Neural progenitor cell (in vitro differentiated cells): ENCODE data around the gene LIPN. TPM values are rescaled to one million over a fixed set of nuclear protein-coding genes. Genes with fewer than 3 reads are reported as not detected.

Source experiments
- DNase-seq: peaks from one replicate; pipeline ENCODE4 v3.0.0-alpha.2; 2016; ENCODE audit warnings: low spot score
- H2AFZ ChIP-seq: fragments of 200-600 bp; sonication (generic); replicated peaks from 2 replicates; pipeline ENCODE4 v1.6.1; 2016; ENCODE audit warnings: antibody characterized with exemption
- H3F3A ChIP-seq: fragments of 200-600 bp; sonication (generic); 2 replicates; pipeline ENCODE4 v1.6.1; 2016; ENCODE audit warnings: antibody characterized with exemption, low read depth
- H3K27ac ChIP-seq: fragments of 200-600 bp; sonication (generic); 2 replicates; pipeline ENCODE4 v1.5.1; 2016; ENCODE audit warnings: mild to moderate bottlenecking
- H3K27me3 ChIP-seq: fragments of 200-600 bp; sonication (generic); 2 replicates; pipeline ENCODE4 v1.6.1; 2016; ENCODE audit warnings: mild to moderate bottlenecking, moderate library complexity
- H3K36me3 ChIP-seq: fragments of 200-600 bp; sonication (generic); 2 replicates; pipeline ENCODE4 v1.5.1; 2016
- H3K4me1 ChIP-seq: fragments of 200-600 bp; sonication (generic); 2 replicates; pipeline ENCODE4 v1.6.1; 2016; ENCODE audit warnings: mixed run types
- H3K4me2 ChIP-seq: fragments of 200-600 bp; sonication (generic); 2 replicates; pipeline ENCODE4 v1.6.1; 2016
- H3K4me3 ChIP-seq: fragments of 200-600 bp; sonication (generic); 2 replicates; pipeline ENCODE4 v1.5.1; 2016
- H3K79me2 ChIP-seq: fragments of 200-600 bp; sonication (generic); 2 replicates; pipeline ENCODE4 v1.6.1; 2016; ENCODE audit warnings: low read depth
- H3K9ac ChIP-seq: fragments of 200-600 bp; sonication (generic); 2 replicates; pipeline ENCODE4 v1.6.1; 2016
- H3K9me3 ChIP-seq: fragments of 200-600 bp; sonication (generic); 2 replicates; pipeline ENCODE4 v1.5.1; 2016; ENCODE audit warnings: low read depth
- H4K20me1 ChIP-seq: fragments of 200-600 bp; sonication (generic); 2 replicates; pipeline ENCODE4 v1.6.1; 2016; ENCODE audit warnings: low read depth
- H3K27ac Mint-ChIP-seq: 3 replicates; pipeline ENCODE4 v1.8.0; 2021; ENCODE audit warnings: mixed read lengths
- H3K27me3 Mint-ChIP-seq: 2 replicates; pipeline ENCODE4 v1.8.0; 2022; ENCODE audit warnings: low read depth, mild to moderate bottlenecking, inconsistent platforms, moderate library complexity, mixed read lengths; ENCODE audit not compliant: insufficient read depth
- H3K36me3 Mint-ChIP-seq: 3 replicates; pipeline ENCODE4 v1.8.0; 2021; ENCODE audit warnings: mixed read lengths
- H3K4me1 Mint-ChIP-seq: 3 replicates; pipeline ENCODE4 v1.8.0; 2021; ENCODE audit warnings: mixed read lengths
- H3K4me3 Mint-ChIP-seq: 3 replicates; pipeline ENCODE4 v1.8.0; 2021; ENCODE audit warnings: mild to moderate bottlenecking, moderate library complexity, mixed read lengths
- H3K9me3 Mint-ChIP-seq: 3 replicates; pipeline ENCODE4 v1.8.0; 2020; ENCODE audit warnings: mixed read lengths
- EZH2 ChIP-seq: fragments of 200-600 bp; sonication (generic); IDR thresholded peaks from 2 replicates; pipeline ENCODE4 v1.6.1; 2017; ENCODE audit warnings: antibody characterized with exemption, mild to moderate bottlenecking, moderate library complexity
- EZH2phosphoT487 ChIP-seq: fragments of 200-600 bp; sonication (generic); IDR thresholded peaks from 2 replicates; pipeline ENCODE4 v1.6.1; 2017; ENCODE audit warnings: antibody characterized with exemption
- total RNA-seq: library from RNA; depleted of rRNA; stranded (reverse); fragments of >200 nt; gene quantifications from 2 replicates; pipeline ENCODE4 v1.2.3, GENCODE V29; 2015; ENCODE audit warnings: low replicate concordance
- TF ChIP-seq, protein P1 (sequence below): fragments of 200-600 bp; sonication (generic); IDR thresholded peaks from 2 replicates; pipeline ENCODE4 v1.5.1; 2017; ENCODE audit warnings: antibody characterized with exemption, mild to moderate bottlenecking

Gene LIPN
- total RNA-seq, 1 donor from 2014 or later = not detected

DNA sequence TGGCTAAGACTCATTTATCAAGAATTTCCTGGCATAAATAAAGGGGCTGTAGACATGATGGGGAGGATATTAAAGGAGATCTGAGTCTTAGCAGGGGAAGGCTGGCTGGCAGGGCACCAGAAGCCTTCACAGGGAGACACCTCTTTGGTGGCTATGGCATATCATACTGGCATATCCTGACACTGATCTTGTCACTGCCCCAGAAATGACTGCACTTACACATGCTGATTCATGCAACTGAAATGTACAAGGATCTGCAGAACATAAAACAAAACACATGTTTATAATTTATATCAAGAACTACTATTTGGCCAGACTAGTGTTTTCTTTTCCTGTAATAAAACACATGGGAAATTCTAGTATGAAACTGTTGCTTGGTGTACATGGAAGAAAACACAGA is 5.5 kb upstream of the LIPN start:
- H3K4me3 Mint-ChIP-seq = no peak overlapping the region
- no peaks in the 10 kb centered on the region for H3K36me3 Mint-ChIP-seq
- DNase-seq = no peak
- Histone ChIP-seq H2AFZ (no peak overlapping the region), H3K27me3 (no peaks in the 10 kb centered on the region), H3K9ac (no peak overlapping the region), H4K20me1 (no peaks in the 10 kb centered on the region), H3K4me1 (no peaks in the 10 kb centered on the region), H3K79me2 (no peaks in the 10 kb centered on the region), H3K4me2 (no peak overlapping the region), H3K36me3 (no peaks in the 10 kb centered on the region), H3K27ac (no peak overlapping the region), H3K4me3 (no peak overlapping the region), H3F3A (no peaks in the 10 kb centered on the region), H3K9me3 (peaks cover 3% of the 10 kb centered on the region)
- TF ChIP-seq EZH2 (no peak), EZH2phosphoT487 (no peak)
- TF ChIP-seq, protein P1, sequence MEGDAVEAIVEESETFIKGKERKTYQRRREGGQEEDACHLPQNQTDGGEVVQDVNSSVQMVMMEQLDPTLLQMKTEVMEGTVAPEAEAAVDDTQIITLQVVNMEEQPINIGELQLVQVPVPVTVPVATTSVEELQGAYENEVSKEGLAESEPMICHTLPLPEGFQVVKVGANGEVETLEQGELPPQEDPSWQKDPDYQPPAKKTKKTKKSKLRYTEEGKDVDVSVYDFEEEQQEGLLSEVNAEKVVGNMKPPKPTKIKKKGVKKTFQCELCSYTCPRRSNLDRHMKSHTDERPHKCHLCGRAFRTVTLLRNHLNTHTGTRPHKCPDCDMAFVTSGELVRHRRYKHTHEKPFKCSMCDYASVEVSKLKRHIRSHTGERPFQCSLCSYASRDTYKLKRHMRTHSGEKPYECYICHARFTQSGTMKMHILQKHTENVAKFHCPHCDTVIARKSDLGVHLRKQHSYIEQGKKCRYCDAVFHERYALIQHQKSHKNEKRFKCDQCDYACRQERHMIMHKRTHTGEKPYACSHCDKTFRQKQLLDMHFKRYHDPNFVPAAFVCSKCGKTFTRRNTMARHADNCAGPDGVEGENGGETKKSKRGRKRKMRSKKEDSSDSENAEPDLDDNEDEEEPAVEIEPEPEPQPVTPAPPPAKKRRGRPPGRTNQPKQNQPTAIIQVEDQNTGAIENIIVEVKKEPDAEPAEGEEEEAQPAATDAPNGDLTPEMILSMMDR = no peak
- H3K4me1 Mint-ChIP-seq = no peaks in the 10 kb centered on the region
- no peak overlapping the region for H3K27ac Mint-ChIP-seq
- H3K9me3 Mint-ChIP-seq = no peaks in the 10 kb centered on the region
- H3K27me3 Mint-ChIP-seq = no peaks in the 10 kb centered on the region

GRCh38 chr10:88755753-88756152 is 4.1 kb upstream of the LIPN start:
- H3K79me2 ChIP-seq = no peaks in the 10 kb centered on the region
- Mint-ChIP-seq H3K27me3 (no peaks in the 10 kb centered on the region), H3K4me3 (no peak overlapping the region), H3K36me3 (no peaks in the 10 kb centered on the region), H3K27ac (no peak overlapping the region), H3K9me3 (no peaks in the 10 kb centered on the region), H3K4me1 (no peaks in the 10 kb centered on the region)
- no peak overlapping the region for H3K4me3 ChIP-seq
- H3K4me1 ChIP-seq = no peaks in the 10 kb centered on the region
- no peak overlapping the region for H3K4me2 ChIP-seq
- H3F3A ChIP-seq = no peaks in the 10 kb centered on the region
- H3K36me3 ChIP-seq = no peaks in the 10 kb centered on the region
- no peaks in the 10 kb centered on the region for H3K9me3 ChIP-seq
- no peaks in the 10 kb centered on the region for H3K27me3 ChIP-seq
- H3K9ac ChIP-seq = no peak overlapping the region
- no peak overlapping the region for H2AFZ ChIP-seq
- DNase-seq = no peak
- no peak for TF ChIP-seq EZH2
- TF ChIP-seq, protein P1 = no peak
- no peak for TF ChIP-seq EZH2phosphoT487
- no peaks in the 10 kb centered on the region for H4K20me1 ChIP-seq
- H3K27ac ChIP-seq = no peak overlapping the region

- Mint-ChIP-seq H3K27me3 (no peaks in the 10 kb centered on the region), H3K9me3 (no peaks in the 10 kb centered on the region), H3K4me1 (no peaks in the 10 kb centered on the region), H3K27ac (no peak overlapping the region), H3K36me3 (no peaks in the 10 kb centered on the region), H3K4me3 (no peak overlapping the region)
- Histone ChIP-seq H3K9ac (no peak overlapping the region), H3K27ac (no peak overlapping the region), H4K20me1 (no peaks in the 10 kb centered on the region), H3F3A (no peaks in the 10 kb centered on the region), H3K4me3 (no peak overlapping the region), H3K79me2 (no peaks in the 10 kb centered on the region), H3K4me1 (no peaks in the 10 kb centered on the region), H2AFZ (no peak overlapping the region), H3K9me3 (no peaks in the 10 kb centered on the region), H3K36me3 (no peaks in the 10 kb centered on the region), H3K4me2 (no peak overlapping the region), H3K27me3 (no peaks in the 10 kb centered on the region)
- DNase-seq = no peak
- TF ChIP-seq, protein P1 = no peak
- TF ChIP-seq EZH2phosphoT487 (no peak), EZH2 (no peak)
Observed at GRCh38 chr10:88756660-88757059, 3.2 kb upstream of the LIPN start.

DNA sequence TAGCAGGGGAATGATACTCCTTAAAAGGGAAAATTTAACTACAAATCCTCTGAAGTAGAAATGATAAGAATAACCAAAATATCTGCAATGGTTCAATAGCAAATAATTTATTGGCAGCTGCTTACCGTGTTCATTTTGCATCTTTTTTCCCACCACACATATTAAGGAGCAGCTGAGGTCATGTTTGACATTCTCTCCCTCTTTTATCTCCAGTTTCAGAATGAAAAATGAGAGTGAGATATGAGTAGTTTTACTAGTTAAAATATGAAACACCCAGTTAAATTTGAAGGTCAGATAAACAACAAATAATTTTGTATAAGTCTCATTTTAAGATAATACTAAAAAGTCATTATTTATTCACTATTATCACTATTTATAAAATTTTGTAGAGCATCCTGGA is 3.1 kb downstream of the LIPN start:
- no peak overlapping the region for H3K9ac ChIP-seq
- no peaks in the 10 kb centered on the region for H3K36me3 Mint-ChIP-seq
- no peak for DNase-seq

More for the DNA sequence above, 3.1 kb downstream of the LIPN start:
- Histone ChIP-seq H3K4me1 (no peaks in the 10 kb centered on the region), H4K20me1 (no peaks in the 10 kb centered on the region), H2AFZ (no peak overlapping the region), H3K9me3 (no peaks in the 10 kb centered on the region), H3K4me2 (no peak overlapping the region), H3K27me3 (no peaks in the 10 kb centered on the region), H3F3A (no peaks in the 10 kb centered on the region), H3K79me2 (no peaks in the 10 kb centered on the region), H3K4me3 (no peak overlapping the region), H3K27ac (no peak overlapping the region), H3K36me3 (no peaks in the 10 kb centered on the region)
- TF ChIP-seq EZH2 = no peak
- TF ChIP-seq, protein P1 = no peak
- no peak for TF ChIP-seq EZH2phosphoT487
- Mint-ChIP-seq H3K27ac (no peak overlapping the region), H3K9me3 (no peaks in the 10 kb centered on the region), H3K4me1 (no peaks in the 10 kb centered on the region), H3K27me3 (no peaks in the 10 kb centered on the region), H3K4me3 (no peak overlapping the region)
